ENCODE measurements around the gene CACNA1B.

DNA sequence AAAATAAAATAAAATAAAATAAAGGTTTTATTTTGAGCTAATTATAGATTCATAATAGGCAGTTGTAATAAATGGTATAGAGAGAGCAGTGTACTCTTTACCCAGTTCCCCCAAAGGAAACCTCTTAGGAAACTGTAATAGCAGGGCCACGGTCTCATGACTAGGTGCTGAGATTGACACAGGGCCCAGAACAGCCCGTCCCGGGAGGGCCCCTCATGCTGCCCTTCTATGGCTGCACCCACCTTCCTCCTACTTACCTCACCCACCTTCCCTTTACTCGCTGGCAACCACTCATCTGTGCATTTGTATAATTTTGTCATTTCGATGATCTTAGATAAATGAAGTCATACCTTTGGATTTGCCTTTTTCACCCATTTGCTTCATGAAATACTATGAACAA lies 16.1 kb downstream of the CACNA1B start:
- TF ChIP-seq, protein P1, sequence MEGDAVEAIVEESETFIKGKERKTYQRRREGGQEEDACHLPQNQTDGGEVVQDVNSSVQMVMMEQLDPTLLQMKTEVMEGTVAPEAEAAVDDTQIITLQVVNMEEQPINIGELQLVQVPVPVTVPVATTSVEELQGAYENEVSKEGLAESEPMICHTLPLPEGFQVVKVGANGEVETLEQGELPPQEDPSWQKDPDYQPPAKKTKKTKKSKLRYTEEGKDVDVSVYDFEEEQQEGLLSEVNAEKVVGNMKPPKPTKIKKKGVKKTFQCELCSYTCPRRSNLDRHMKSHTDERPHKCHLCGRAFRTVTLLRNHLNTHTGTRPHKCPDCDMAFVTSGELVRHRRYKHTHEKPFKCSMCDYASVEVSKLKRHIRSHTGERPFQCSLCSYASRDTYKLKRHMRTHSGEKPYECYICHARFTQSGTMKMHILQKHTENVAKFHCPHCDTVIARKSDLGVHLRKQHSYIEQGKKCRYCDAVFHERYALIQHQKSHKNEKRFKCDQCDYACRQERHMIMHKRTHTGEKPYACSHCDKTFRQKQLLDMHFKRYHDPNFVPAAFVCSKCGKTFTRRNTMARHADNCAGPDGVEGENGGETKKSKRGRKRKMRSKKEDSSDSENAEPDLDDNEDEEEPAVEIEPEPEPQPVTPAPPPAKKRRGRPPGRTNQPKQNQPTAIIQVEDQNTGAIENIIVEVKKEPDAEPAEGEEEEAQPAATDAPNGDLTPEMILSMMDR (IDR thresholded peaks at IDR 0.05) = no peak
- no peak for TF ChIP-seq EZH2 (IDR thresholded peaks at IDR 0.05; ENCODE audit: borderline replicate concordance, insufficient read depth, low read depth, low read length, poor library complexity, severe bottlenecking)
